HepG2 (cell line): ENCODE results near the gene TF. TPM values are rescaled to one million over a fixed set of nuclear protein-coding genes. Genes with fewer than 3 reads are reported as not detected.

Experiments
- ATAC-seq: fragments of 200-7000 bp; cut with Tn5 transposase; 3 replicates; pipeline ENCODE4 v1.9.1; 2020; ENCODE audit warnings: mild to moderate bottlenecking, moderate library complexity
- BruUV-seq: library from RNA; stranded (reverse); fragments of 400-500 nt; replicated peaks from 2 replicates; lab custom pipeline; 2021; lab: Mats Ljungman, UMichigan
- CTCF ChIA-PET: fragments of 300-600 bp; formaldehyde crosslinking; extraction: SDS; loops from one replicate; lab custom pipeline; 2021; ENCODE audit warnings: low total read pairs, inconsistent platforms, low intra/inter-chr PET ratio; lab: Yijun Ruan, JAX
- POLR2A ChIA-PET: fragments of 350-600 bp; sonication (Branson Sonifier 250); formaldehyde crosslinking; loops from one replicate; lab custom pipeline; 2020; ENCODE audit warnings: antibody characterized with exemption, inconsistent platforms; lab: Yijun Ruan, JAX
- DNase-seq: peaks from one replicate; pipeline ENCODE4 v3.0.0-alpha.2; 2015; ENCODE audit warnings: low spot score
- FAIRE-seq: peaks from 3 replicates; lab custom pipeline; 2011; peaks lifted over from hg19 to GRCh38; lab: Jason Lieb, UNC
- H2AFZ ChIP-seq: one replicate; pipeline ENCODE4 v1.6.1; 2011; ENCODE audit warnings: low read length, inconsistent platforms
- H3K27ac ChIP-seq: fragments of 300-600 bp; 3 replicates; pipeline ENCODE4 v1.8.0; 2011; ENCODE audit warnings: mixed run types, mild to moderate bottlenecking, mixed read lengths, low read length, inconsistent platforms; ENCODE audit not compliant: insufficient read depth; ENCODE audit errors: extremely low read length
- H3K27me3 ChIP-seq, 2 experiments: fragments of 200-600 bp in 1 of 2; 2 replicates in 1 of 2; 3 replicates in 1 of 2; pipeline versions ENCODE4 v1.6.0 to v1.8.0; 2011; ENCODE audit warnings: low read length in 2 of 2, mild to moderate bottlenecking in 2 of 2, moderate library complexity in 2 of 2, inconsistent platforms in 1 of 2; ENCODE audit not compliant: insufficient read depth in 2 of 2, control insufficient read depth in 1 of 2
- H3K36me3 ChIP-seq, 2 experiments: fragments of 200-600 bp in 1 of 2; replicated peaks in 1 of 2; 2 replicates in 1 of 2; 3 replicates in 1 of 2; pipeline versions ENCODE4 v1.5.1 to v1.8.0; 2011; ENCODE audit warnings: low read length in 2 of 2, inconsistent platforms in 1 of 2; ENCODE audit not compliant: insufficient read depth in 2 of 2, control insufficient read depth in 1 of 2
- H3K4me1 ChIP-seq: 2 replicates; pipeline ENCODE4 v1.5.1; 2012; ENCODE audit warnings: low read length, inconsistent platforms; ENCODE audit not compliant: insufficient read depth
- H3K4me2 ChIP-seq: 2 replicates; pipeline ENCODE4 v1.6.0; 2011; ENCODE audit warnings: low read depth, low read length, inconsistent platforms
- H3K4me3 ChIP-seq, 3 experiments: fragments of 200-600 bp in 1 of 3; sonication (generic), shearing (Covaris generic) in 1 of 3; replicated peaks in 1 of 3; 2 replicates each; pipeline ENCODE4 v1.5.1; 2011 to 2016; ENCODE audit warnings: low read length in 3 of 3, inconsistent platforms in 2 of 3, low read depth in 2 of 3, mild to moderate bottlenecking in 2 of 3, control low read depth in 1 of 3, mixed read lengths in 1 of 3; ENCODE audit not compliant: insufficient read depth in 1 of 3
- H3K79me2 ChIP-seq: one replicate; pipeline ENCODE4 v1.6.1; 2011; ENCODE audit warnings: low read length, inconsistent platforms; ENCODE audit not compliant: insufficient read depth
- H3K9ac ChIP-seq: 2 replicates; pipeline ENCODE4 v1.6.0; 2011; ENCODE audit warnings: mild to moderate bottlenecking, low read depth, low read length, inconsistent platforms; ENCODE audit not compliant: insufficient read depth
- H3K9me3 ChIP-seq: 2 replicates; pipeline ENCODE4 v1.5.1; 2012; ENCODE audit warnings: mild to moderate bottlenecking, low read length
- H4K20me1 ChIP-seq: 2 replicates; pipeline ENCODE4 v1.6.0; 2011; ENCODE audit warnings: inconsistent platforms, mild to moderate bottlenecking, low read length, moderate library complexity; ENCODE audit not compliant: insufficient read depth
- ARHGAP35 ChIP-seq: sonication (generic); formaldehyde crosslinking; IDR thresholded peaks from 2 replicates; pipeline ENCODE4 v1.9.0; 2022; ENCODE audit warnings: mild to moderate bottlenecking, inconsistent platforms, moderate library complexity, missing genetic modification reagents, borderline replicate concordance
- ATF2 ChIP-seq: sonication (generic); formaldehyde crosslinking; IDR thresholded peaks from 2 replicates; pipeline ENCODE4 v1.4.0; 2020; ENCODE audit warnings: missing genetic modification reagents
- DR1 ChIP-seq: sonication (generic); formaldehyde crosslinking; IDR thresholded peaks from 2 replicates; pipeline ENCODE4 v1.8.0; 2021; ENCODE audit warnings: mild to moderate bottlenecking, missing genetic modification reagents, inconsistent platforms
- ERF ChIP-seq: IDR thresholded peaks from 2 replicates; pipeline ENCODE4 v1.6.1; 2018; ENCODE audit warnings: missing biosample characterization, missing genetic modification reagents
- HOXD1 ChIP-seq: sonication (generic); formaldehyde crosslinking; IDR thresholded peaks from 2 replicates; pipeline ENCODE4 v1.5.0; 2020; ENCODE audit warnings: missing genetic modification reagents
- MEIS2 ChIP-seq: sonication (generic); formaldehyde crosslinking; IDR thresholded peaks from 2 replicates; pipeline ENCODE4 v1.9.0; 2021; ENCODE audit warnings: mild to moderate bottlenecking, missing genetic modification reagents
- MXD3 ChIP-seq: IDR thresholded peaks from 2 replicates; pipeline ENCODE4 v1.6.1; 2016; ENCODE audit warnings: mild to moderate bottlenecking, missing biosample characterization, missing genetic modification reagents
- NR1H2 ChIP-seq: sonication (generic); formaldehyde crosslinking; IDR thresholded peaks from 2 replicates; pipeline ENCODE4 v1.8.1; 2022; ENCODE audit warnings: low read depth, missing genetic modification reagents, borderline replicate concordance
- SAP130 ChIP-seq: IDR thresholded peaks from 2 replicates; pipeline ENCODE4 v1.6.1; 2016; ENCODE audit warnings: low read depth
- TCF12 ChIP-seq, 2 experiments: fragments of 450-650 bp in 1 of 2; sonication (generic) in 1 of 2; formaldehyde crosslinking in 1 of 2; IDR thresholded peaks; 2 replicates each; pipeline versions ENCODE4 v1.6.1 to v1.8.0; 2017 to 2022; ENCODE audit warnings: antibody characterized with exemption in 1 of 2, mild to moderate bottlenecking in 1 of 2, missing genetic modification reagents in 1 of 2, moderate library complexity in 1 of 2
- THAP11 ChIP-seq: IDR thresholded peaks from 2 replicates; pipeline ENCODE4 v1.6.1; 2016; ENCODE audit warnings: missing biosample characterization, missing genetic modification reagents
- ZBTB3 ChIP-seq: sonication (generic); formaldehyde crosslinking; IDR thresholded peaks from 2 replicates; pipeline ENCODE4 v1.4.0; 2020; ENCODE audit warnings: low read depth, mild to moderate bottlenecking, moderate library complexity, missing genetic modification reagents, borderline replicate concordance
- ZBTB7A ChIP-seq: sonication (generic); formaldehyde crosslinking; IDR thresholded peaks from 2 replicates; pipeline ENCODE4 v1.8.0; 2022; ENCODE audit warnings: mild to moderate bottlenecking, missing genetic modification reagents
- ZFP90 ChIP-seq: sonication (generic); formaldehyde crosslinking; IDR thresholded peaks from 2 replicates; pipeline ENCODE4 v1.8.0; 2022; ENCODE audit warnings: missing genetic modification reagents, mild to moderate bottlenecking, inconsistent platforms, borderline replicate concordance
- ZMYM4 ChIP-seq: sonication (generic); formaldehyde crosslinking; IDR thresholded peaks from 2 replicates; pipeline ENCODE4 v1.8.1; 2023; ENCODE audit warnings: mild to moderate bottlenecking, missing genetic modification reagents
- ZNF12 ChIP-seq: sonication (generic); formaldehyde crosslinking; IDR thresholded peaks from 2 replicates; pipeline ENCODE4 v1.5.0; 2020; ENCODE audit warnings: missing genetic modification reagents
- ZNF224 ChIP-seq: sonication (generic); formaldehyde crosslinking; IDR thresholded peaks from 2 replicates; pipeline ENCODE4 v1.5.0; 2020; ENCODE audit warnings: mild to moderate bottlenecking, missing genetic modification reagents
- ZNF335 ChIP-seq: sonication (generic); formaldehyde crosslinking; IDR thresholded peaks from 2 replicates; pipeline ENCODE4 v1.4.0; 2020; ENCODE audit warnings: missing genetic modification reagents
- ZNF44 ChIP-seq: sonication (generic); formaldehyde crosslinking; IDR thresholded peaks from 2 replicates; pipeline ENCODE4 v1.5.1; 2020; ENCODE audit warnings: mild to moderate bottlenecking, missing genetic modification reagents
- ZNF572 ChIP-seq: sonication (generic); formaldehyde crosslinking; IDR thresholded peaks from 2 replicates; pipeline ENCODE4 v1.5.1; 2020; ENCODE audit warnings: mild to moderate bottlenecking, missing genetic modification reagents
- ZNF7 ChIP-seq: IDR thresholded peaks from 2 replicates; pipeline ENCODE4 v1.6.1; 2016; ENCODE audit warnings: missing biosample characterization, missing genetic modification reagents
- ZNF784 ChIP-seq: sonication (generic); formaldehyde crosslinking; IDR thresholded peaks from 2 replicates; pipeline ENCODE4 v1.5.1; 2020; ENCODE audit warnings: missing genetic modification reagents, mild to moderate bottlenecking, borderline replicate concordance
- WGBS: methylation state at CpG from one replicate; pipeline ENCODE4 v1.1.6; 2017; ENCODE audit warnings: low lambda C conversion rate; 5-methylcytosine and 5-hydroxymethylcytosine counted together
- in situ Hi-C: cut with HindIII; loops from 2 replicates; pipeline ENCODE4 v1.10.0; 2017; ENCODE audit warnings: low pct_unique_long_range_greater_than_20kb; ENCODE audit not compliant: extremely low pct_ligation_motif_present
- intact Hi-C: fragments of 100-400 bp; cut with micrococcal nuclease; formaldehyde crosslinking; loops from one replicate; pipeline ENCODE4 v1.10.0; 2022; ENCODE audit not compliant: unreplicated experiment
- polyA plus RNA-seq, 8 experiments: library from polyadenylated mRNA; depleted of rRNA in 3 of 8; stranded (reverse) in 7 of 8; unstranded in 1 of 8; fragments of >200 nt; fragmentation: Illumina TruSeq in 4 of 8; extraction: Trizol in 4 of 8; gene quantifications; 2 replicates each; pipeline versions ENCODE4 v1.2.1 to v1.2.3, GENCODE V29; 2011 to 2016; ENCODE audit warnings: low read depth in 4 of 8, missing spikeins in 1 of 8, mixed read lengths in 1 of 8; ENCODE audit not compliant: insufficient read depth in 1 of 8
- total RNA-seq, 5 experiments: library from RNA; depleted of rRNA; stranded (reverse); fragments of >200 nt; fragmentation: Illumina TruSeq; extraction: Trizol; gene quantifications; 2 replicates each; pipeline ENCODE4 v1.2.3, GENCODE V29; 2016; ENCODE audit warnings: low read depth in 1 of 5
- TF ChIP-seq, protein P1 (sequence below): sonication (generic); formaldehyde crosslinking; IDR thresholded peaks from 2 replicates; pipeline ENCODE4 v1.4.0; 2020; ENCODE audit warnings: missing genetic modification reagents, borderline replicate concordance

Gene TF
- total and polyA plus RNA-seq, 2 of the 13 experiments (the other 11 are each of a cell fraction or from before 2014, with no cell fraction given), result 10,074 to 11,821 TPM

DNA sequence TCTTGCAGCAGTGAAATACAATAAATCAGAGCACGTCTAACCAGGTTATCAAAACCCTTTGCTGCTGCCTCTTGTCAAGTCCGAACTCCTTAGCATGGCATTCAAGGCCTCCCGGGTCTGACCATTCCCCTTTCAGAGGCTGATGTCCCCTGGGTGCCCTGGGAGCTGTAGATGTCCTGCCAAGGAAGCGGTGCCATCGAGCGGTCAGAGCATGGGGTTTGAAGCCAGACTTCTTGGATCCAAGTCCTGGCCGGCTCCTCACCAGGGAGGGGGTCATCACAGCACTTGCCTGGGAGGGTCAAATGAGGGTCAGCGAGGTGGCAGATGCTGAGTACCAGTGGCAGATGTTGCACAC lies 496 bp downstream of the TF start:
- peaks cover 67% of the 10 kb centered on the region for H3K4me1 ChIP-seq
- peaks cover 5 to 31% of the 10 kb centered on the region in 2 experiments; a peak in 4 of 5 replicates for H3K36me3 ChIP-seq
- H4K20me1 ChIP-seq, result peaks cover 49% of the 10 kb centered on the region
- ChIA-PET POLR2A (interaction anchor here (1.0 to 7.5 kb wide), 16 partner anchors 8 to 140 kb away, joined by 4 to 271 read pairs (median 10); partner anchors contain the start of gene TOPBP1), CTCF (interaction anchor here (1.1 to 1.5 kb wide), 2 partner anchors 83 kb away, joined by 4 read pairs; no protein-coding TSS in a partner anchor)
- peak overlapping the region; percentile 91 for H3K9ac ChIP-seq
- no peak overlapping the region for H2AFZ ChIP-seq
- TSS peak; percentile 51 for BruUV-seq
- peak overlapping the region; percentile 80 for H3K4me2 ChIP-seq
- DNase-seq (no peak), FAIRE-seq (no peak), ATAC-seq (no peak)
- WGBS, result 0% methylated on average over 4 of the region's 8 CpGs
- in situ Hi-C loops (loop anchor here (5.0 kb wide), 1 partner anchor 84 kb away; the partner anchor contains the start of gene TOPBP1), intact Hi-C loops (loop anchor here (1.0 to 5.0 kb wide), 3 partner anchors 61 to 83 kb away; partner anchors contain the start of gene SRPRB)
- peak overlapping the region; percentile 90 for H3K27ac ChIP-seq
- H3K79me2 ChIP-seq, result peaks cover 67% of the 10 kb centered on the region
- H3K4me3 ChIP-seq, result peak overlapping the region; percentile 85 to 94 (median 85)
- no peaks in the 10 kb centered on the region for H3K9me3 ChIP-seq
- peaks cover 0 to 3% of the 10 kb centered on the region in 2 experiments; a peak in 1 of 5 replicates for H3K27me3 ChIP-seq
- no peak for TF ChIP-seq ARHGAP35 (CRISPR knock-in tag)
- no peak for TF ChIP-seq ZNF7 (CRISPR knock-in tag)
- TF ChIP-seq MEIS2 (CRISPR knock-in tag), result no peak
- TF ChIP-seq ZNF335 (CRISPR knock-in tag), result no peak
- no peak for TF ChIP-seq SAP130 (CRISPR knock-in tag)
- no peak for TF ChIP-seq HOXD1 (CRISPR knock-in tag)
- TF ChIP-seq DR1, result no peak
- no peak for TF ChIP-seq NR1H2 (CRISPR knock-in tag)
- TF ChIP-seq THAP11 (CRISPR knock-in tag), result no peak
- no peak for TF ChIP-seq ZNF224 (CRISPR knock-in tag)
- TF ChIP-seq TCF12 (IDR thresholded peaks at IDR 0.05), result no peak
- no peak for TF ChIP-seq TCF12 (CRISPR knock-in tag; IDR thresholded peaks at IDR 0.05)
- TF ChIP-seq ZNF572, result peak; percentile 88; the same call in 1 of the 2 replicates
- TF ChIP-seq ATF2 (CRISPR knock-in tag), result no peak
- TF ChIP-seq ERF (CRISPR knock-in tag), result no peak
- no peak for TF ChIP-seq ZBTB7A (CRISPR knock-in tag)
- TF ChIP-seq ZBTB3 (CRISPR knock-in tag), result no peak
- TF ChIP-seq, protein P1, sequence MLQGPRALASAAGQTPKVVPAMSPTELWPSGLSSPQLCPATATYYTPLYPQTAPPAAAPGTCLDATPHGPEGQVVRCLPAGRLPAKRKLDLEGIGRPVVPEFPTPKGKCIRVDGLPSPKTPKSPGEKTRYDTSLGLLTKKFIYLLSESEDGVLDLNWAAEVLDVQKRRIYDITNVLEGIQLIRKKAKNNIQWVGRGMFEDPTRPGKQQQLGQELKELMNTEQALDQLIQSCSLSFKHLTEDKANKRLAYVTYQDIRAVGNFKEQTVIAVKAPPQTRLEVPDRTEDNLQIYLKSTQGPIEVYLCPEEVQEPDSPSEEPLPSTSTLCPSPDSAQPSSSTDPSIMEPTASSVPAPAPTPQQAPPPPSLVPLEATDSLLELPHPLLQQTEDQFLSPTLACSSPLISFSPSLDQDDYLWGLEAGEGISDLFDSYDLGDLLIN, result no peak
- no peak for TF ChIP-seq ZNF12 (CRISPR knock-in tag)
- no peak; the same call in 1 of the 2 replicates for TF ChIP-seq ZFP90 (CRISPR knock-in tag)
- TF ChIP-seq ZMYM4 (CRISPR knock-in tag), result no peak
- no peak for TF ChIP-seq ZNF44
- TF ChIP-seq MXD3 (CRISPR knock-in tag), result no peak
- TF ChIP-seq ZNF784 (CRISPR knock-in tag), result no peak
